ENCODE measurements around the gene DNAJC6. TPM values are rescaled to one million over a fixed set of nuclear protein-coding genes. Genes with fewer than 3 reads are reported as not detected.

DNAJC6 gene
- total RNA-seq, 1 experiment from 2014 or later: 15.6 TPM

DNA sequence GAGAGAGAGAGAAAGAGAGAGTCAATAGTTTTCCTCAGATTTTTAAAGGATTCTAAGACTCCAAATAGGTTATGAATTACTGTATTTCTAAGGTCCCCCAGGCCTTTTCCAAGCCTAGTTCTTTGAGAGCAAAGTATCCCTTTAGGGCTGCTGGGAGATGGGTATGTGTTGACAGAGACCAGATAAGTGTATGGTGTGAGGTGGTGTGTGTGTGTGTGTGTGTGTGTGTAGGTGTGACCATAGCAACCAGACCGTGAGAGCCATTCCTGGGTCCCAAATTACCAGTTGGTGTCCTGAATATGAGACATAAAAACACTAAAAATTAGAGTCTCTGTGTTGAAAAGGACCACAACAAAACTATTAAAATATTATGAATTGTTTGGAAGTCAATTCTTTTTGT is 41.7 kb upstream of the DNAJC6 start:
- H3K27ac ChIP-seq: no peak overlapping the region
- TF ChIP-seq, protein P1, sequence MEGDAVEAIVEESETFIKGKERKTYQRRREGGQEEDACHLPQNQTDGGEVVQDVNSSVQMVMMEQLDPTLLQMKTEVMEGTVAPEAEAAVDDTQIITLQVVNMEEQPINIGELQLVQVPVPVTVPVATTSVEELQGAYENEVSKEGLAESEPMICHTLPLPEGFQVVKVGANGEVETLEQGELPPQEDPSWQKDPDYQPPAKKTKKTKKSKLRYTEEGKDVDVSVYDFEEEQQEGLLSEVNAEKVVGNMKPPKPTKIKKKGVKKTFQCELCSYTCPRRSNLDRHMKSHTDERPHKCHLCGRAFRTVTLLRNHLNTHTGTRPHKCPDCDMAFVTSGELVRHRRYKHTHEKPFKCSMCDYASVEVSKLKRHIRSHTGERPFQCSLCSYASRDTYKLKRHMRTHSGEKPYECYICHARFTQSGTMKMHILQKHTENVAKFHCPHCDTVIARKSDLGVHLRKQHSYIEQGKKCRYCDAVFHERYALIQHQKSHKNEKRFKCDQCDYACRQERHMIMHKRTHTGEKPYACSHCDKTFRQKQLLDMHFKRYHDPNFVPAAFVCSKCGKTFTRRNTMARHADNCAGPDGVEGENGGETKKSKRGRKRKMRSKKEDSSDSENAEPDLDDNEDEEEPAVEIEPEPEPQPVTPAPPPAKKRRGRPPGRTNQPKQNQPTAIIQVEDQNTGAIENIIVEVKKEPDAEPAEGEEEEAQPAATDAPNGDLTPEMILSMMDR (conservative IDR thresholded peaks at IDR 0.05): no peak
- no peak for TF ChIP-seq EZH2 (IDR thresholded peaks at IDR 0.05; ENCODE audit: low read depth)
- no peaks in the 10 kb centered on the region for H3K9me2 ChIP-seq (ENCODE audit: insufficient read depth)
- POLR2A ChIA-PET (ENCODE audit: unreplicated experiment): no interaction called here
- no TSS peak for BruUV-seq (replicated peaks)
- H3K9me3 ChIP-seq (ENCODE audit: insufficient read depth, low read depth): no peaks in the 10 kb centered on the region
- CTCF ChIA-PET: interaction anchor here (0.7 kb wide), 1 partner anchor 19 kb away, joined by 4 read pairs; no protein-coding TSS in a partner anchor
- intact Hi-C loops (cut with micrococcal nuclease; ENCODE audit: unreplicated experiment): no loop called here
- H3K36me3 ChIP-seq (ENCODE audit: low read depth): no peaks in the 10 kb centered on the region
- H3K79me2 ChIP-seq (ENCODE audit: low read depth): no peaks in the 10 kb centered on the region
- no peak overlapping the region for H3K4me3 ChIP-seq
- no peaks in the 10 kb centered on the region for H3K27me3 ChIP-seq (ENCODE audit: insufficient read depth, low read depth)
- H4K20me1 ChIP-seq (ENCODE audit: insufficient read depth): no peaks in the 10 kb centered on the region
- no peaks in the 10 kb centered on the region for H3F3A ChIP-seq (ENCODE audit: insufficient read depth, low read depth)
- no peak overlapping the region for H2AFZ ChIP-seq
- DNase-seq: no peak
- H3K4me1 ChIP-seq (replicated peaks; ENCODE audit: insufficient read depth): no peaks in the 10 kb centered on the region
- H3K4me2 ChIP-seq: no peak overlapping the region

DNA sequence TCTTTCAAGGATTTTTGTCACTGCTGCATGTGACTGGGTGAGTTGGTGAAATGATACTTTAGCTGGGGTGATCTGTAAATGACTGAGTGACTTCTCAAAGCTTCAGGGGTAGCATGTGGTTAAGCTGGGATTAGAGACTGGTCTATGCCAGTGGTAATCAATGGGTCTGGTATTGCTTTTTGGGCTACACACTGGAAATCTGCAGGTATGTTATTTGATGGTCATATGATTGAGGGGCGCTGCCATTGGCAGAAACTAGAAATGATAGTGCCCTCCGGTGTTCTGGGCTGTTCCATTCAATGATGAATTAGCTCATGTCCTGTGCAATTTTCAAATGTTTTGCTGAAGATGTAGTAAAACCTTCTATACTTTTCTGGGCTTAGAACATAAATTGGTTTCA is 39.7 kb upstream of the DNAJC6 start:
- H3K9me2 ChIP-seq (ENCODE audit: insufficient read depth): no peaks in the 10 kb centered on the region
- H3K79me2 ChIP-seq (ENCODE audit: low read depth): no peaks in the 10 kb centered on the region
- no peaks in the 10 kb centered on the region for H3F3A ChIP-seq (ENCODE audit: insufficient read depth, low read depth)
- BruUV-seq (replicated peaks): no TSS peak
- H3K9me3 ChIP-seq (ENCODE audit: insufficient read depth, low read depth): no peaks in the 10 kb centered on the region
- no peak for DNase-seq
- H3K4me3 ChIP-seq: no peak overlapping the region
- intact Hi-C loops (cut with micrococcal nuclease; ENCODE audit: unreplicated experiment): no loop called here
- no peak overlapping the region for H3K27ac ChIP-seq
- no peaks in the 10 kb centered on the region for H3K36me3 ChIP-seq (ENCODE audit: low read depth)
- no peak overlapping the region for H2AFZ ChIP-seq
- TF ChIP-seq, protein P1 (conservative IDR thresholded peaks at IDR 0.05): no peak
- no peak for TF ChIP-seq EZH2 (IDR thresholded peaks at IDR 0.05; ENCODE audit: low read depth)
- POLR2A ChIA-PET (ENCODE audit: unreplicated experiment): interaction anchor here (0.5 kb wide), 1 partner anchor 150 kb away, joined by 6 read pairs; no protein-coding TSS in a partner anchor
- no peaks in the 10 kb centered on the region for H4K20me1 ChIP-seq (ENCODE audit: insufficient read depth)
- H3K4me1 ChIP-seq (replicated peaks; ENCODE audit: insufficient read depth): no peaks in the 10 kb centered on the region
- CTCF ChIA-PET: no interaction called here
- H3K4me2 ChIP-seq: no peak overlapping the region
- H3K27me3 ChIP-seq (ENCODE audit: insufficient read depth, low read depth): no peaks in the 10 kb centered on the region

DNA sequence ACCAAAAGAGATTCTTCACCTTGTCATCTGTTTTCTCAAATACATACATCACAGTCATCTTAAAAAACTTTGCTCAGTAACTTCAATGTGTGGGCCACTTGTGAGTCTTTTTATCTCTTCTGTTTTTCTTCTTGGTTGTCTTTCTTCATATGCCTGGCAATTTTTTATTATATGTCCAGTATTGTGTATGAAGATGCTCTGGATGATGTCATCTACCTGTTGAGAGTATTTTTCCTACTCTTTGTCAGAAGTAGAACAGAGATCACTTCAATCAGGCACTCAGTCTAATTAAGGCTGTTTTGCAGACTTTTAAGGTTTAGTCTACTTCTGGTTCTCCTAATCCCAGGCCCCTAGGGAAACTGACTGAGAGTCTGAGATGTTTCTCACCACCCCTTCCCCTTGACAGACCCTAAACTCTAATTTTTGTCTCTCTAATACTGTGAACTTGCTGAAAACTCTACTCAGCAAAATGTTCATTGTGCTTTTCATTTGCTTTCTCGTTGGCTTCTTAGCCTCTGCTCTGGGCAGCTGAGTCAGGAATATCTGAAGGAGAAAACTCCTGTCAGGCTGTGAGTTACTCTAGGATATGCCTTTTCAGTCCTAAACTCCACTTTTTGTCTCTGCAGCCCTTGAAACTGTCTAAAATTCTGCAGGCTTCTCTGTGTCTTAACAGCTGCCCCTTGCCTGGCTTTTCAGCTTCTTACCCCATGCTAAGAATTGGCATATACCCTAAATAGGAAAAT is 33.0 kb upstream of the DNAJC6 start:
- BruUV-seq (replicated peaks): no TSS peak
- Histone ChIP-seq H3F3A (ENCODE audit: insufficient read depth, low read depth) (no peaks in the 10 kb centered on the region), H3K36me3 (ENCODE audit: low read depth) (no peaks in the 10 kb centered on the region), H3K9me3 (ENCODE audit: insufficient read depth, low read depth) (no peaks in the 10 kb centered on the region), H3K4me1 (replicated peaks; ENCODE audit: insufficient read depth) (no peaks in the 10 kb centered on the region), H3K27me3 (ENCODE audit: insufficient read depth, low read depth) (no peaks in the 10 kb centered on the region), H4K20me1 (ENCODE audit: insufficient read depth) (no peaks in the 10 kb centered on the region), H3K4me2 (no peak overlapping the region), H3K4me3 (no peak overlapping the region), H3K9me2 (ENCODE audit: insufficient read depth) (no peaks in the 10 kb centered on the region), H3K79me2 (ENCODE audit: low read depth) (no peaks in the 10 kb centered on the region), H3K27ac (no peak overlapping the region), H2AFZ (no peak overlapping the region)
- no peak for DNase-seq
- intact Hi-C loops (cut with micrococcal nuclease; ENCODE audit: unreplicated experiment): no loop called here
- ChIA-PET POLR2A (ENCODE audit: unreplicated experiment) (no interaction called here), CTCF (no interaction called here)
- no peak for TF ChIP-seq EZH2 (IDR thresholded peaks at IDR 0.05; ENCODE audit: low read depth)
- TF ChIP-seq, protein P1 (conservative IDR thresholded peaks at IDR 0.05): no peak
